ENCODE measurements around the gene PPP4R3A.

PPP4R3A gene

GRCh38 chr14:91418387-91419043 is 91.6 kb downstream of the PPP4R3A start (continued):
- no peak for TF ChIP-seq ZSCAN18 (tag by site-specific recombination; IDR thresholded peaks at IDR 0.05)
- TF ChIP-seq ZNF18 (tag by site-specific recombination; IDR thresholded peaks at IDR 0.05), result peak; percentile 63; the same call in 1 of the 2 replicates
- 0 out of 2 replicates have a peak, but pooled peaks have one; percentile 8 for TF ChIP-seq ZNF610 (tag by site-specific recombination; IDR thresholded peaks at IDR 0.05; ENCODE audit: borderline replicate concordance)
- TF ChIP-seq PATZ1 (tag by site-specific recombination; IDR thresholded peaks at IDR 0.05), result peak; percentile 69
- TF ChIP-seq ZNF112 (tag by site-specific recombination; IDR thresholded peaks at IDR 0.05), result no peak
- no peak for TF ChIP-seq ZNF623 (tag by site-specific recombination; IDR thresholded peaks at IDR 0.05)
- TF ChIP-seq ZNF529 (tag by site-specific recombination; IDR thresholded peaks at IDR 0.05; ENCODE audit: insufficient replicate concordance), result no peak
- TF ChIP-seq ZNF394 (tag by site-specific recombination; IDR thresholded peaks at IDR 0.05; ENCODE audit: borderline replicate concordance), result peak; percentile 31; the same call in 1 of the 2 replicates
- no peak for TF ChIP-seq ZNF518A (tag by site-specific recombination; conservative IDR thresholded peaks at IDR 0.05; ENCODE audit: low read depth)
- TF ChIP-seq ZNF488 (tag by site-specific recombination; IDR thresholded peaks at IDR 0.05), result 0 out of 2 replicates have a peak, but pooled peaks have one; percentile 6
- no peak for TF ChIP-seq ZNF214 (tag by site-specific recombination; IDR thresholded peaks at IDR 0.05; ENCODE audit: borderline replicate concordance)
- TF ChIP-seq SALL2 (tag by site-specific recombination; IDR thresholded peaks at IDR 0.05; ENCODE audit: borderline replicate concordance), result no peak
- no peak for TF ChIP-seq ZIC2 (tag by site-specific recombination; IDR thresholded peaks at IDR 0.05)
- no peak for TF ChIP-seq FEZF1 (tag by site-specific recombination; IDR thresholded peaks at IDR 0.05)
- TF ChIP-seq ZNF16 (tag by site-specific recombination; IDR thresholded peaks at IDR 0.05; ENCODE audit: low read depth), result no peak
- no peak for TF ChIP-seq ZNF140 (tag by site-specific recombination; IDR thresholded peaks at IDR 0.05)
- 0 out of 2 replicates have a peak, but pooled peaks have one; percentile 27 for TF ChIP-seq ZNF121 (tag by site-specific recombination; IDR thresholded peaks at IDR 0.05)
- TF ChIP-seq BCL11B (tag by site-specific recombination; IDR thresholded peaks at IDR 0.05; ENCODE audit: low read depth), result no peak
- TF ChIP-seq ZNF768 (tag by site-specific recombination; IDR thresholded peaks at IDR 0.05), result peak; percentile 62
- TF ChIP-seq ZNF664 (tag by site-specific recombination; IDR thresholded peaks at IDR 0.05), result no peak
- no peak for TF ChIP-seq ZNF548 (tag by site-specific recombination; IDR thresholded peaks at IDR 0.05)
- no peak for TF ChIP-seq RBAK (tag by site-specific recombination; IDR thresholded peaks at IDR 0.05)
- no peak for TF ChIP-seq ZBTB17 (tag by site-specific recombination; IDR thresholded peaks at IDR 0.05)
- TF ChIP-seq ZNF645 (tag by site-specific recombination; IDR thresholded peaks at IDR 0.05), result no peak
- no peak for TF ChIP-seq HOXC10 (CRISPR knock-in tag; IDR thresholded peaks at IDR 0.05)
- TF ChIP-seq KLF7 (tag by site-specific recombination; IDR thresholded peaks at IDR 0.05; ENCODE audit: borderline replicate concordance), result no peak
- TF ChIP-seq GFI1B (tag by site-specific recombination; IDR thresholded peaks at IDR 0.05), result no peak
- TF ChIP-seq ZNF155 (tag by site-specific recombination; IDR thresholded peaks at IDR 0.05), result no peak
